HL-60 (cell line): ENCODE measurements around the gene LINGO4.
A peak's percentile ranks its signal among the peaks of the same experiment; 100 is the strongest.

Source experiments
- DNase-seq, 2 experiments: peaks; one replicate each; pipeline ENCODE4 v3.0.0-alpha.2; 2010 to 2020; ENCODE audit warnings: low read depth in 1 of 2, low spot score in 1 of 2
- H3K27ac ChIP-seq: fragments of 250-450 bp; sonication (Bioruptor Pico); replicated peaks from 2 replicates; pipeline ENCODE4 v1.5.1; 2020; ENCODE audit warnings: mild to moderate bottlenecking, moderate library complexity
- H3K27me3 ChIP-seq: fragments of 250-450 bp; sonication (Bioruptor Pico); 2 replicates; pipeline ENCODE4 v1.5.1; 2021; ENCODE audit warnings: mild to moderate bottlenecking, moderate library complexity; ENCODE audit not compliant: insufficient read depth, poor library complexity, severe bottlenecking
- H3K4me3 ChIP-seq: replicated peaks from 2 replicates; pipeline ENCODE4 v1.5.1; 2011; ENCODE audit warnings: mild to moderate bottlenecking, control low read depth, low read length; ENCODE audit not compliant: insufficient read depth
- GABPA ChIP-seq: IDR thresholded peaks from 2 replicates; pipeline ENCODE4 v1.6.1; 2012; ENCODE audit warnings: low read depth
- POLR2AphosphoS5 ChIP-seq: IDR thresholded peaks from 2 replicates; pipeline ENCODE4 v1.6.1; 2012; ENCODE audit warnings: low read depth
- REST ChIP-seq: IDR thresholded peaks from 2 replicates; pipeline ENCODE4 v1.6.1; 2012; ENCODE audit warnings: low read depth; ENCODE audit not compliant: insufficient replicate concordance
- SPI1 ChIP-seq: IDR thresholded peaks from 2 replicates; pipeline ENCODE4 v1.6.1; 2012; ENCODE audit warnings: low read depth, mild to moderate bottlenecking, borderline replicate concordance
- TF ChIP-seq, protein P1 (sequence below): IDR thresholded peaks from one replicate; pipeline ENCODE4 v1.5.1; 2011; ENCODE audit warnings: low read length, control low read depth, inconsistent platforms; ENCODE audit not compliant: insufficient read depth

Gene LINGO4

DNA sequence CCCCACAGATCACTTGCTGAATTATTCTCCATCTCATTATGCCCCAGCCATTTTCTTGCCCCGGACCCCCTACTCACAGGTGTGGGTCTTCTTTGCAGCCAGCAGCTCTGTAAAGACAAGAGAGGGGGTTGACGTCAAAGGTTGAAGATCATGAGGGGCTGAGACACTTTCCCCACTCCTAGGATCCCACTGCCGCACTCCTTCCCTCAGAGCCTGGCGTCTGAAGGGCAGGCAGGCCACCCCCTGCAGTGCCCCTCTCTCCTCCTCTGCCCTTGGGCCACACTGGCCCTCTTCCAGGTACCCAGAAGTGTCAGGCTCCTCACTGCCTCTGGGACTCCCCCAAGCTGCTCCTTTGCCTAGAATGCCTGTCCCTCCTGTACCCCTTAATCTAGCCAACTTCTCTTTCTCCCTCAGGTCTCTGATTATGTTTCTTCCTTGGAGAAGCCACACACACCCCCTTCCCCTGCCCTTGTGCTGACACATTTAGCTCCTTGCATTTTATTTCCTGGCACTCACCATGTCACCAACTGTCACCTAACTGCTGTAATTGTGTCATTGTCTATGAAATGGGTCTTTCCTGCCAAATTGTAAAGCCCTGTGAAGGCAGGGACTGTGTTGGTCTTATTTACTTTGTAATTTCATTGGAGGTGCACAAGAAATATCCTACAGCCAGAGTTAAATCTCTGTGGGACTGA, 24.3 kb upstream of the LINGO4 start:
- H3K27ac ChIP-seq, result no peak overlapping the region

GRCh38 chr1:151828921-151829320, 23.7 kb upstream of the LINGO4 start:
- Histone ChIP-seq H3K27ac (no peak overlapping the region), H3K27me3 (no peaks in the 10 kb centered on the region), H3K4me3 (no peak overlapping the region)
- DNase-seq, result peak in 1 of 2 experiments; percentile 33
- peak; percentile 19; the same call in 1 of the 2 replicates for TF ChIP-seq SPI1
- peak; percentile 92 for TF ChIP-seq REST
- TF ChIP-seq GABPA, result no peak
- TF ChIP-seq POLR2AphosphoS5, result no peak
- TF ChIP-seq, protein P1, sequence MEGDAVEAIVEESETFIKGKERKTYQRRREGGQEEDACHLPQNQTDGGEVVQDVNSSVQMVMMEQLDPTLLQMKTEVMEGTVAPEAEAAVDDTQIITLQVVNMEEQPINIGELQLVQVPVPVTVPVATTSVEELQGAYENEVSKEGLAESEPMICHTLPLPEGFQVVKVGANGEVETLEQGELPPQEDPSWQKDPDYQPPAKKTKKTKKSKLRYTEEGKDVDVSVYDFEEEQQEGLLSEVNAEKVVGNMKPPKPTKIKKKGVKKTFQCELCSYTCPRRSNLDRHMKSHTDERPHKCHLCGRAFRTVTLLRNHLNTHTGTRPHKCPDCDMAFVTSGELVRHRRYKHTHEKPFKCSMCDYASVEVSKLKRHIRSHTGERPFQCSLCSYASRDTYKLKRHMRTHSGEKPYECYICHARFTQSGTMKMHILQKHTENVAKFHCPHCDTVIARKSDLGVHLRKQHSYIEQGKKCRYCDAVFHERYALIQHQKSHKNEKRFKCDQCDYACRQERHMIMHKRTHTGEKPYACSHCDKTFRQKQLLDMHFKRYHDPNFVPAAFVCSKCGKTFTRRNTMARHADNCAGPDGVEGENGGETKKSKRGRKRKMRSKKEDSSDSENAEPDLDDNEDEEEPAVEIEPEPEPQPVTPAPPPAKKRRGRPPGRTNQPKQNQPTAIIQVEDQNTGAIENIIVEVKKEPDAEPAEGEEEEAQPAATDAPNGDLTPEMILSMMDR, result no peak

More for the DNA sequence above, 24.3 kb upstream of the LINGO4 start:
- Histone ChIP-seq H3K4me3 (no peak overlapping the region), H3K27me3 (no peaks in the 10 kb centered on the region)
- TF ChIP-seq, protein P1, result no peak
- TF ChIP-seq SPI1 (no peak), GABPA (no peak), REST (no peak), POLR2AphosphoS5 (no peak)
- DNase-seq, result no peak

- no peak for TF ChIP-seq POLR2AphosphoS5
- no peak overlapping the region for H3K4me3 ChIP-seq
- no peak for DNase-seq
- H3K27me3 ChIP-seq, result no peaks in the 10 kb centered on the region
- H3K27ac ChIP-seq, result no peak overlapping the region
These were observed 22.6 kb upstream of the LINGO4 start for GRCh38 chr1:151827853-151828252.

DNA sequence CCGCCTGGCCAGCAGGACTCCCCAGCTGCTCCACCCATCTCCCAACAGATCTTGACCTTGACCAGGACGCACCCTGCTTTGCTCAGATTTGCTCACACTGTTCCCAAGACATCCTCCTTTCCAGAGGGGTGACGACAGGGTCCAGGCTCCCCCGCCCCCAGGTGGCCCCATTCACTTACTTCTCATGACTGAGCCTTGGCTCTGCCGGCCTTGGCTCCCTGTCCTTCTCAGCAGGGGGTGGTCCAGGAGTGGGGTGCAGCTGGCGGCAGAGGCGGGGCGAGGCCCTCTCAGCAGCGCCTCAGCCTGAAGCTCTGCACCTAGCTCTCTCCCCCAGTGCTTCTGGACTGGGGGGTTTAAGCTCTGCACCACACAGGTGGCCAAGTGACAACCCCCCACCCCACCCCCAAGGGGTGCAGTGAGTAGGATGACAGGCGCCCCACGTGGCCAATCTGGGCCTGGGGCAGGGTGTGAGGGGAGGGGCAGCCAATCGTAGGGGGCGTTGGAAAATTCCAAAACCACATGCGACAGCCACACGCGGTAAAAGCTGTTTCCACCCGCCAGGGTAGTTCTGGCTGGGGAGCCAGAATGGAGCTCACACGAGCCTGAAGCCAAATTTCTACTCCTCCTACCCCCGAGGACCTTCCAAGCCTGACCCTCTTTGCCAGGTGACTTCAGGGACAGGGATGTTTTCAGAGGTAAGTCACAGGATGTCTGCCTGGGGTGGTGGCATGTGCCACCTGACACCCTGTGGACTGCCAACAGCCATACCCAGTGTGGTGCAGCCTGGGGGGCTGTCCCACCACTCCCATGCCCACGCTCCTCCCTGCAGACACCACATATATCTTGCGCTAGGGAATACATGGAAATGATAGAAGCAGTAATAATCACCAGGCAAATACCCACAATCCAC, 20.8 kb upstream of the LINGO4 start:
- Histone ChIP-seq H3K27ac (no peak overlapping the region), H3K27me3 (no peaks in the 10 kb centered on the region), H3K4me3 (no peak overlapping the region)
- TF ChIP-seq SPI1, result no peak
- TF ChIP-seq REST, result no peak
- TF ChIP-seq POLR2AphosphoS5, result no peak
- TF ChIP-seq, protein P1, result no peak
- TF ChIP-seq GABPA, result no peak
- no peak for DNase-seq
